NCI-H345 (cell line): ENCODE results near the gene GINS2.

Experiments
- DNase-seq: peaks from one replicate; lab custom pipeline; 2025; lab: John Stamatoyannopoulos, UW

GINS2 gene

GRCh38 chr16:85639529-85640253, 49.1 kb downstream of the GINS2 start:
- peak; percentile 90 for DNase-seq

DNA sequence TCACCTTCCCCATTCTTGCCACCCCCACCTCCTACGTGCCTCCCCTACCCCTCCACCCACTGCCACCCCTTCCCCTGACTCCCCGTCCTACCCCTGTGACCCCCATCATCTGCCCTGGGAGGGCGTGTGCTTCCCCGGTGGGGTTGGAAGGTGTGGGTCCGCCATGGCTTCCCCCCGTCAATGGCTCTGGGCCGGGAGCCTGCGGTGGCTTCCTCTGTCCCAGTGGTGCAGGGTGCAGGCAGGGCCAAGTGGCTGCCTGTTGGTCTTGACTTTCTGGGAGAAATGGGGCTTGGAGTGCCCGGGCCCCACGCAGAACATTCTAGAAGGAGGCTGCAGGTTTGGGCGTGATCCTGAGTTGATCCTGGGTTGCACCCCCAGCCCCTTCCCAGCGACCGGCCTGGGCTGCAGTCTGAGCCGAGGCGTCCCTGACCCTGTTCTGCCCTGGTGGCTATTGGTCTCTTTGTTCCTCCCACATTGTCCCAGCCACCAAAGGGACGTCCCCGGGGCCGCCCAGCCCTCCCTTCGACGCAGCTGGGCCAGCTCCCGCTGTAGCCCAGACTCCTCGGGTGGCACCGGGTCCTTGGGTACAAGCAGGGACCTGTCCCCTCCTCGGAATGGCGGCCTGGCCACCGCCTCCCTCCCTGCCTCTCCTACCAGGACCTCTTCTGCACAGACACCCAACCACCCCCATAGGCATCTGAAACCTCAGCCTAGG, 49.9 kb downstream of the GINS2 start:
- DNase-seq: no peak

DNA sequence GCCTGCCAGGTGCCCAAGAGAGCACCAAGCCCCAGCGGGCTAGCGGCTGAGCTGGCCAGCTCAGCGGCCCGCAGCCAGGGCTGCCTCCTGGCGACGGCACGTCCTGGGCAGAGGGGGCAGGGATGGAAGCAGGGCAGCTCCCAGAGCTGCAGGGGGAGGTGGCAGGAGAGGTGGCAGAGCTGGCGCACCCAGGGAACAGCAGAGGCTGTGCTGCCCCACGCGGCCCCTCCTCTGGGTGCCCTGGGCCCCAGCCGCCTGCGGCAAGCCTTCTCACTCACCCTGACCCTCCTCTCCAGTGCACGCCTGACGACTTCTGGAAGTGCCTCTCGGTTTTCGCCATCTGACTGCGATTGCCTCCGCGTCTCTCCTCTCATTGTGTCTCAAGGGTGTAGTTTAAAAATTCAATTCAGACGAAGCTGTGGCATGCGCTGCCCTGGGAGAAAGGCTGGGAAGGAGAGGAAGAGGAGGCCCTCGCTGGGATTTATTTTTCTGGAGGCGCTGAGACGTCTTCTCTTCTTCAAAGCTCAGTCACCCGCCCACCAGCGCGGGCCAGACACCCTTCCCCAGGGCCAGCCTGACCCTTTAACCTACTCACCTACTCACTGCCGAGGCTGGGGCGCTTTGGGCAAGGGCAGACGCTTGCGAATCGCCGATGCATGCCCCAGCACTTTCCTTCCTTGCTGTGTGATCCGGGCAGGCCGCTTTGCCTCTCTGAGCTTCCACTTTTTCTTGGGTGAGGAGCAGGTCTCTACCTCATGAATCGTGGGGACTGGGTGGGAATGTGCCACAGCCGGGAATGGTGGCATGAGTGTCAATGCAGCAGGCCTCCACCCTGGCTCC, 50.7 kb downstream of the GINS2 start:
- DNase-seq: no peak

DNA sequence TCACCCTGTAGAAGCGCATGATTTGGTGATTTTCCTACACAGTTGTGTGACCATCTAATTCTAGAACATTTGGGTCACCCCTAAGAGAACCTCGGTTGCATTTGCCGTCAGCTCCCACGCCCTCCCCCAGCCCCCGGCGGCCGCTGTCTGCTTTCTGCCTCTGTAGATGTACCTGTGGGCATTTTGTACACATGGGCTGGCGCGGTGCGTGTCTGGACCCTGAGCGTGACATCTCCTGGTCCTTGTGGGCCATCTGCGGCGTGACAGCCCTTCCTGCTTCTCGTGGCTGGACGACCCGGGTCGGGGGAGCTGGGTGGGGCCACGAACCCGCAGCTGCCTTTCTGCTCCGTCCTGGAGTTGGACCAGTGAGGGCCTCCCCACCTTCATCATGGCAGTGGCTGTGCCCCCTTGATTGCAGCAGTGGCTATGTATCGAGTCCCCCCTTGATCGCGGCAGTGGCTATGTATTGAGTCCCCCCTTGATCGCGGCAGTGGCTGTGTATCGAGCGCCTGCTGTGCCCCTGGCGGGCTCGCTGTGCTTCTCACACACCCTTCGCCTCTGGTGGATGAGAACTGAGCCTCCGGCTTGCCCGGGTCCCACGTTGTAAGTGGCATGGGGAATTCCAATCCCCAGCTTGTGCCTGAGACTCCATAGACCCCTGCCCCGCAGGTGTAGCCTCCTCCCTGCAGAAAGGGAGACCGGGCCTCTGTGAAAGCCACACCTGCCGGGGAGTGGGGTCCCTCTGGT, 51.5 kb downstream of the GINS2 start:
- peak; percentile 33 for DNase-seq

GRCh38 chr16:85636234-85636812, 52.4 kb downstream of the GINS2 start:
- no peak for DNase-seq

- DNase-seq: no peak
These were observed 53.1 kb downstream of the GINS2 start for GRCh38 chr16:85635545-85636140.

GRCh38 chr16:85634747-85635544, 53.8 kb downstream of the GINS2 start:
- no peak for DNase-seq

DNA sequence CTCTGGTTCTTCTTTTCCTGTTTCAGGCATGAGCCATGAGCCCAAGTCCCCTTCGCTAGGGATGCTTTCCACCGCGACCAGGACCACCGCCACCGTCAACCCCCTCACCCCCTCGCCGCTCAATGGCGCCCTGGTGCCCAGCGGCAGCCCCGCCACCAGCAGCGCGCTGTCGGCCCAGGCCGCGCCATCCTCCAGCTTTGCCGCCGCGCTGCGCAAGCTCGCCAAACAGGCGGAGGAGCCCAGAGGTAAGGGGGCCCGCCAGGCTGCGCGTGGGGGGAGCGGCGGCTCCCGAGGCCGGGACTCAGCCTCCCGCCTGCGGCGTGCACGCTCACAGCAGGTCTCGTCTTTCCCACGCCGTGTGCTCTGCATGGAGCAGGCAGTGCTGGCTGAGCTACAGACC, 54.9 kb downstream of the GINS2 start:
- no peak for DNase-seq

DNA sequence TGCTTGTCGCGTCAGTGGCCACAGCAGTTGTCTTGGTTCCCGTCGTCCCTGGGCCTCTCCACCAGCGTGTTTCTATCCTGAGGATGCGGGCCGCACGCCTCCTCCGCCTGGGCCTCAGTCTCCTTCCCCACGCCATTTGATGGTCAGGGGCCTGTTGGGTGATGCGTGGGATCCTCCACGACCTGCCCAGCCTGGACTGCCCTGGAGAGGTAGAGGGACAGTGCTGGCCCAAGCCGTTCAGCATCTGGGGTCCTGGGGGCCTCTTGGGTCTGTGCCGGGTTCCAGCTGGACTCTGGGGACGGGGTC, 55.4 kb downstream of the GINS2 start:
- no peak for DNase-seq

- no peak for DNase-seq
These were observed 55.9 kb downstream of the GINS2 start for GRCh38 chr16:85632709-85633437.

DNA sequence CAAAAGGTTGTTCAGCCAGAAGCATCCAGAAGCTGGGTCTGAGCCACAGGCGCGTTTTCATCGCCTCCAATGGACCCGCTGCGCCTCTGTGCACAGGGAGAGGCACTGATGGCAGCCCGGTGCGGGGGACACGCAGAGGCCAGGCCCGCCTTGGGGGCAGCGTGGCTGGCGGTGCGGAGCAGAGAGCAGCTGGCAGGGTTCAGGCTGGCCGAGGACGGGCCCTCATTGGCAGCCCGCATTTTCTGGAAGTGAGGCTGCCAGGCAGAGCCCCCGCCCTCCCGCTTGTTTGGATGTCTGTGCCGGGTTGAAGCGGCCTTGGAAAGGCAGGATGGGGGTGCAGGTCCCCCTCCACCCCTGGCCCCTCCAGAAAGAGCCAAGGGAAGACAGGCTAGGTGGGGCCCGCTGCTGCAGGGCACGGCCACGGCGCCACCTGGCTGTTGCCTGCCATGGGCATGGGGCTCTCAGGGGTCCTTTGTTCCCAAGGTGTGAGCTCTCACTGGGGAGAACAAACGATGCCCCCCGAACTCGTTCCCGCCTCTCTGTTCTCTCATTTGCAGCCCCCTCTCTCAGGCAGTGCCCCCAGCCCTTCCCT, 56.9 kb downstream of the GINS2 start:
- DNase-seq: no peak

DNA sequence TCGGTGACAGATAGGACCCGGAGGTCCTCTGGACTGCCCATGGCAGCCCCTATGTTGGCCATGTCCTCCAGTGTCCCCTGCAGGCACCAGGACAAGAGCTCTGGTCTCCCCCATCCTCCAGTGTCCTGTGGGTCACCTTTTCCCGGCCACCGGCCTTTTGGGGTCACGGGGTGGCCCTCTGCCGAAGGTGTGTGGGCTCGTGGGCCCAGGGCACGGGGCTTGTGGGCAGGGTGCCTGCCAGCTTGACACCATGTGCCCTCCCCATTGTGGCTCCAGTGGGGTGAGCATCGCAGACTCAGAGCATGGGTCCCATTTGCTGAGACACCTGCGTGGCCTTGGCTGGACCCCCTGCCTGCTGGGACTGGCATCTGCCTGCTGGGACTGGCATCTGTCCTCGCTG, 57.5 kb downstream of the GINS2 start:
- DNase-seq: no peak

- no peak for DNase-seq
These were observed 58.9 kb downstream of the GINS2 start for GRCh38 chr16:85629853-85630252.

DNA sequence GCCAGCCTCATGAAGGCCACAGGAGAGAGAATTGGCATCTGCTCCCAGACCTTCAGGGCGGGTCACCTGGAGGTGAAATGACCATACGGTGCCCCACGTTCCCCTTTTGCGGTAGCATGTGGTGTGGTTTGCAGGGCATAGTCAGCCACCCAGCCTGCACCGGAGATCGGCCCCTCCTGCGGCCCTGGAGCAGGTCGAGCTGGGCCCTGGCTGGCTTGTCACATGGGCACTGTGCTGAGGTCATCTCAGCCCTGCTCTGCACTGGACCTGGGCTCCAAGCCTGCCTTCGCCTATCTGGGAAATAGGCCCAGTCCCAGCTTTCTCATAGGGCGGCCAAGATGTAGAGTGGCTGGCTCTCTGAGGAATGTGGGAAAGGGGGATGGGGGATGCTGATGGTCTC, 59.4 kb downstream of the GINS2 start:
- no peak for DNase-seq

DNA sequence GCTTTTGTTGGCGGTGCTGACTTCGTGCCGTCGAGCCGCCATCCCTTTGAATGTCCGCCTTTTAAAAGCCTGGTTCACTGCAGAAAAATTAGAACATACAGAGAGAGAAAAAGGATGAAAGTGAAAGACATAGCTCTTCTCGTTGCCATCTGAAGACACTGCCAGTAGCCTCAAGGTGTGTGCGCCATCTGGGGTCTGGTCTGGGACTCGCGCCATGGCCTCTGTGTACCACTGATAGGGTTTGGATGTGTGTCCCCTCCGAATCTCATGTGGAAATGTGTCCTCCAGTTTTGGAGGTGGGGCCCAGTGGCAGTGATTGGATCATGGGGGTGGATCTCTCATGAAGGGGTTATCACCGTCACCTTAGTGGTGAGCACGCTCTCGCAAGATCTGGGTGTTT, 60.1 kb downstream of the GINS2 start:
- DNase-seq: no peak

DNA sequence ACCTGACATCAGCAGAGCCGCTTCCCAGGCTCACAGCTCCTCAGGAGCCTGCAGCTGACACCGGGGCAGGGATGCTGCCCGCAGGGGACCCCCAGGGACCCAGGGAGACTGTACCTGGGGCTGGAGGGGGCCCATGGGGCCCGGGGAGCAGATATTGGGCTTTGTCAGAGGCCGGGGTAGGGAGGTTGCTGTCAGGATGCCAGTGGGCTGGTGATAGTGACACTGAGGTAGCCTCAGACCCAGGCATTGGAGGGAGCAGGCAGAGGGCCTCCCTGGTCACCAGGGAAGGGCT, 60.5 kb downstream of the GINS2 start:
- DNase-seq: no peak

GRCh38 chr16:85627526-85628264, 61.1 kb downstream of the GINS2 start:
- no peak for DNase-seq

DNA sequence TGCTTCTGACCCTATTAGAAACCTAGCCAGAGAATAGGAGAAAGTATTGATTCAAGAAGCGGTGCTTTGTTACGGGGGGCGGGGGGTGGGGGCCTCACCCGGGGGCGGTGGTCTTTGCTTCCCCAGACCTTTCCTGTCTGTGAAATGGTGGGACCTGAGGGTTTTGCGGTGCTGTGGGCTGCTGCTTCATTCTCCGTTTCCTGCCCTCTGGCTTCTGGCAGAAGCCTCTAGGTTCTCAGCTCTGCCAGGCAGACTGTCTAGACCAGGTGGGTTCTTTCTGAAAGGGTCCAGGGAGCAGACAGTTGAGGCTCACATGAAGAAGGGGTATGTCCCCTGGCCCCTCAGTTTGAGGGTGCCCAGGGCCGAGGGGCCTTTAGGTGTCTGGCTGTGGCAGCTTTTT, 61.7 kb downstream of the GINS2 start:
- DNase-seq: no peak
